ENCODE measurements around the gene JPT1. TPM values are rescaled to one million over a fixed set of nuclear protein-coding genes. Genes with fewer than 3 reads are reported as not detected.

Gene JPT1
- total RNA-seq, result 57.6 and 68.6 TPM in 2 replicates

DNA sequence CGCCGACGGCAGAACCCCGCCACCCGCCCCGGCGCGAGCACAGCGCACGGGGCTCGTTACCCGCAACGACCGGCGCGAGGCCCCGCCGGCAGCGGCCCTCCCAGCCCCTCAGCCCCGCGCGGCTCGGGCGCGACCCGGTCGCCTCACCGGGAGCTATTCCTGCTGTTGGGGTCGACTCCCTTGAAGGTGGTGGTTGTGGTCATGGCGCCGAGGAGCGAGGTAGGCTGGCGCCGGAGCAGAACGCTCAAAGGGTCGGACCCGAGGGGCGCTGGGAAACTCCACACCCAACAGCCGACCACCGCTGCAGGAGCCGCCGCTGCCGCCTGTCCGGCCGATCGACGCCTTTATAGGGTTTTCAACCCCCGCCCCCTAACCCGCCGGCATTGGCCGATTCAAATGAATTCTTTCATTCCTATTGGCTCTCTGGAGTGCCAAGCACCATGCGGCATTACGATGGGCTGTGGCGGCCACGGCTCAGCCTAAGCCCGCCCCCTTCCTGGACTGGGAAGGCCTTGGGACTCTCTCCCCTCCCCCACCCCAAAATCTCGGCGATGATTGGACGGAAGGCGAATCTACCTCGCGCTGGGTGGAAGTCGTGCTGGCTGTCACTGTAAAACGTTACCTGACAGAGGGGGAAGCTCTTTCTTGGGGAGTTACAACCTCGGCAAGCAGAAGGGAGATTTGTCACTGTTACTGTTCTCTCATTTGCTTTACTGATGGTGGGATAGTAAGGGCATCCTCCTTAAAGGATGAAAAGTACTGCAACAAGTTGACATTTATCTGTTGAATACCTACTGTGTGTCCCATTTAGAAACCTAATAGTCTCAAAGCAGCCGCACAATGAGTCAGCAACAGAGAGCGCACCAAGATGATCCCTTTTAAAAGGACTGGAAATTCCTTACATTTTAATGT lies at the start of gene JPT1:
JPT1 (minus strand) TSS at position 318 of the 912 bp plus-strand sequence; CDS start at position 203, 115 bp downstream.

DNA sequence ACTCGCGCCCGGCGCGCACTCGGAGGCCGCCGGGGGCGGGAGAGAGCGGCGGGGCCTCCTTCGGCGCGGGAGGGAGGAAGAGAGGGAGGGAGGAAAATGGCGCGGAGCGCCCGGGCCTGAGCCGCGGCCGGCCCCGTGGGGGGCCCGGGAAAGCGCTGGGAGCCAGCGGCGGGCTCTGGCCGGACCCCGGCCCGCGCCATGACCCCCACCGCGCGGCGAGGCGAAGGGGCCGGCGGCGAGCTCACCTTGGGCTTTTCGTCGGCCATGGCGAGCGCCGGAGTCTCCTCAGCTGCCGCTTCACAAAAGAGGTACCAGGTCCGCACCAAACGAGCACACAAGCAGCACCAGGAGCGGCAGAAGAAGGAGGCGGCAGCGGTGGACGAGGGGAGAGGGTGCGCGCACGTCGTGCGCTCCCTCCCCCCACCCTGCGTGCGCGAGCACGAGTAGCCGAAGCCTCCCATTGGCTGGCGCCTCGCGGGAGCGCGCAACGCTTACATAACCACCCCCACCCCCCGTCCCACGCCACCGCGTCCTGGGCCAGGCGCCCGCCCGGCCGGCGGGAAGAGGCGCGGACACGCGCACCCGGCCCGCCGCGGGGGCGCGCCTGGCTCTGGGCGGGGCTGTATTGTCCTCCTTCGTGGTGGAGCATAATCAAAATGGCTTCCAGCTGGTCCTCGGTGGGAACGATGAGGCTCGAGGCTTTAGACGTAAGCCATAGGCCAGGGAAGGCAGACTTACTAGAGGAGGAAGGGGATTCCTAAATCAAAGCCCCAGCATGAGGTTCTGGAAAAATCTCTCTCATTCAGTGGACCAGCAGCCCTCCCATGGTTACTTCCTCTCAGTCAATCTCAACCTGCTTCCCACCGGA lies 28.5 kb upstream of the JPT1 start, which contains the start of gene SUMO2:
SUMO2 (minus strand) TSS at position 391 of the 868 bp plus-strand sequence; CDS start at position 266, 125 bp downstream.

DNA sequence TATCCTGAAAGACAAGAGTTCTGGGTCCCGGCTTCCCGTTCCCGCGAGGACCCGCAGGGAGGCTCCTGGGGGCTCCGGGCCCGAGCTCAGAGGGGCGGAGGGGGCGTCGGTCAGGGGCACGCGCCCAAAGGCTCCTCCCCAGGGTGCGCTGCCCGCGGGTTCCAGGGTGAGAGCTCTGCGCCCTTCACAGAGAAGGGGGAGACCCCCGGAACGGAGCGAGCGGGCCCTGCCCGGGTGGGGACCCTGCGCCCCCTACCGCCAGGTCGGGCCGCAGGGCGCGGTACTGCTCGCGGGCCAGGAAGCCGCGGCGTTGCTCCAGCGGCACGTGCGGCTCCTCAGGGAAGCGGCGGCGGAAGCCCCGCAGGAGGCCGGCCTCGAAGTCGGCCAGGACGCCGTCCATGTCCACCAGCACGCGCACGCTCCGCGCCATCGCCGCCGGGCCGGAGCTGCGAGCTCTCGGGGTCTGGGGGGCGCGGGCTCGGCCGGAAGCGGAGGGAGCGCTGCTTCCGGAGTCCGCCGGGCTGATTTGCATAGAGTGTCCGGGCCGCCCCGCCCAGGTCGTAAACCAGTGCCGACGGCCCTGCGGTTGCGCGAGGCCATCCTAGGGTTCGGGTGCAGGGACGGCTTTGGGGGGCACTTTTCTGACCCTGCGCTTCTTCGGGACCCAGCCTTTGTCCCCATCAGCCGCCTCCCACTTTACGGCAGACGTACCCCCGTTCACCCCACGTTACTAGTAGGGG lies 22.9 kb downstream of the JPT1 start, which contains the start of gene NT5C:
NT5C (minus strand) TSS at position 465 of the 740 bp plus-strand sequence; CDS start at position 430, 35 bp downstream.

DNA sequence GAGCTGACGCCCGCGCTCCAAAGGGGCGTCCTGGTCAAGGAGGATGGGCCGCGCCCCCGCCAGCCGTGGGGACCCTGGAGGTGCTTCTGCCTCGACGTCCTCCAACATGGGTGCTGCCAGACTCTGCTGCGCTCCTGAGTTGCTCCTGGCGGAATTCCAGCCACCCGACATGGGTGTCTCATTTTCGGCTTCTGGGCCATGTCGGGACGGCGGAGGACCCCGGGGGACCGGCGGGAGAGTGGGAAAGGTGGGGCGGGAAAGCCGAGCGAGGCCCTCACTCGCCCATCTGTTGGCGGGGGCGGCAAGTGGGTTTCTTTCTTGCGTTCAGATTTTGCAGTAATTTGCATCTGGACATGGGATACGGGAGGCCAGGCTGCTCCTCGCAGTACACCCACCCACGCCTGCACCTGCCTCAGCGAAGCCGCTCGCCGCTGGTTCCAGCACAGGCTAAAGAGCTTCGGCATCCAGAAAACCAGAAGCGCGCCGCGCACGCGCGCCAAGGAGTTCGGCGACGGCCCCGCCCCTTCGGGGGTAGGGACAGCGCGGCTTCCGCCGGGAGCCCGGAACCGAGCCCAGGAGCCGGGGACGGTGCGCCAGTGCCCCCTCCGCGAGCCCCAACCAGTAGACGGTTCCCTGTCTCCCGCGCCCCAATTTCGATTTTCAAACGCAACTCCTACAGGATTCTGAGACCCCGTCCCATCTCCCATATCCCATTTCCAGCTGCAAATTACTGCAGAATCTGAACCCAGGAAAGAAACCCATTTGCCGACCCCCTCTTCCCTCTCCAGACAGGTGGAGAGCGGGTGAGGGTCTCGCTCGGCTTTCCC lies 44.7 kb downstream of the JPT1 start, which contains the start of gene ARMC7:
ARMC7 (plus strand) TSS at position 563 of the 827 bp plus-strand sequence. CDS start 320 bp downstream, outside the sequence.

GRCh38 chr17:75087558-75088453 lies 66.5 kb downstream of the JPT1 start, which contains the start of gene SLC16A5:
Gene SLC16A5, plus strand, starts transcription at chr17:75087954. Its CDS starts 5,683 bp downstream, at chr17:75093637.

Other genes with a start within 250 kb of the JPT1 start
- 0.03 TPM in 1 of 2 replicates, not detected in the other for gene USH1G, start 231.3 kb downstream of the JPT1 start, total RNA-seq
- gene OTOP2, start 230.2 kb downstream of the JPT1 start, total RNA-seq, result not detected in 2 replicates
- not detected in 2 replicates for gene OTOP3, start 218.6 kb downstream of the JPT1 start, total RNA-seq
- gene HID1, start 181.8 kb downstream of the JPT1 start, total RNA-seq, result 2.2 and 2.3 TPM in 2 replicates
- gene CDR2L, start 166.9 kb downstream of the JPT1 start, total RNA-seq, result 22.5 and 25.6 TPM in 2 replicates
- gene MRPL58, start 141.8 kb downstream of the JPT1 start, total RNA-seq, result 13.4 and 15.6 TPM in 2 replicates
- gene ATP5PD, start 107.5 kb downstream of the JPT1 start, total RNA-seq, result 129 and 130 TPM in 2 replicates
- gene KCTD2, start 107.3 kb downstream of the JPT1 start, total RNA-seq, result 19.7 and 23.1 TPM in 2 replicates
- 3.3 and 6.9 TPM in 2 replicates for gene SLC16A5, start 66.6 kb downstream of the JPT1 start, total RNA-seq
- gene ARMC7, start 44.5 kb downstream of the JPT1 start, total RNA-seq, result 3.1 and 3.3 TPM in 2 replicates
- gene NT5C, start 22.8 kb downstream of the JPT1 start, total RNA-seq, result 23.1 TPM in 2 replicates
- gene SUMO2, start 28.4 kb upstream of the JPT1 start, total RNA-seq, result 91.4 and 105 TPM in 2 replicates
- gene NUP85, start 51.2 kb upstream of the JPT1 start, total RNA-seq, result 19.0 and 28.8 TPM in 2 replicates
- gene GGA3, start 107.1 kb upstream of the JPT1 start, total RNA-seq, result 16.7 and 28.0 TPM in 2 replicates
- 31.5 and 34.0 TPM in 2 replicates for gene MRPS7, start 107.4 kb upstream of the JPT1 start, total RNA-seq
- gene MIF4GD, start 116.7 kb upstream of the JPT1 start, total RNA-seq, result 8.7 and 10.1 TPM in 2 replicates
- 5.5 and 8.8 TPM in 2 replicates for gene SLC25A19, start 134.9 kb upstream of the JPT1 start, total RNA-seq

All from smooth muscle cell of the pulmonary artery (primary cell).